Thoracic aorta (tissue), 2 donors: ENCODE measurements around the gene ABTB1. TPM values are rescaled to one million over a fixed set of nuclear protein-coding genes. Genes with fewer than 3 reads are reported as not detected.

Experiments
- ATAC-seq: fragments of 150-250 bp; one replicate; pipeline ENCODE4 v1.8.0; 2017; ENCODE audit warnings: low read depth; ENCODE audit not compliant: insufficient number of reproducible peaks, low FRiP score
- DNase-seq: peaks from one replicate; pipeline ENCODE4 v3.0.0-alpha.2; 2020; ENCODE audit warnings: low spot score
- H3K27ac ChIP-seq, 2 donors: fragments of 200-600 bp; sonication (generic); 1 replicate in 1 of 2; 2 replicates in 1 of 2; pipeline ENCODE4 v1.5.1; 2016; ENCODE audit warnings: mild to moderate bottlenecking in 2 of 2, moderate library complexity in 2 of 2
- H3K27me3 ChIP-seq: fragments of 200-600 bp; sonication (generic); replicated peaks from 2 replicates; pipeline ENCODE4 v1.6.0; 2016; ENCODE audit warnings: mild to moderate bottlenecking; ENCODE audit not compliant: insufficient read depth
- H3K36me3 ChIP-seq: fragments of 200-600 bp; sonication (generic); one replicate; pipeline ENCODE4 v1.5.1; 2016
- H3K4me1 ChIP-seq, 2 donors: fragments of 200-600 bp; sonication (generic); 1 replicate in 1 of 2; 2 replicates in 1 of 2; pipeline versions ENCODE4 v1.5.1 to v1.6.0; 2016; ENCODE audit warnings: low read depth in 2 of 2, mild to moderate bottlenecking in 1 of 2; ENCODE audit not compliant: control insufficient read depth in 1 of 2
- H3K4me3 ChIP-seq: fragments of 200-600 bp; sonication (generic); 2 replicates; pipeline ENCODE4 v1.5.1; 2016; ENCODE audit warnings: mild to moderate bottlenecking
- H3K9me3 ChIP-seq: fragments of 200-600 bp; sonication (generic); 2 replicates; pipeline ENCODE4 v1.5.1; 2016
- total RNA-seq, 2 donors: library from RNA; depleted of rRNA; stranded (reverse); fragments of >200 nt; gene quantifications; one replicate each; pipeline versions ENCODE4 v1.1.0 to v1.2.3, GENCODE V29; 2016
- TF ChIP-seq, protein P1 (sequence below): fragments of 200-600 bp; sonication (generic); IDR thresholded peaks from one replicate; pipeline ENCODE4 v1.5.1; 2019; ENCODE audit warnings: antibody characterized with exemption

ABTB1 gene
- total RNA-seq, 2 donors from 2014 or later, result 71.7 to 78.7 TPM

DNA sequence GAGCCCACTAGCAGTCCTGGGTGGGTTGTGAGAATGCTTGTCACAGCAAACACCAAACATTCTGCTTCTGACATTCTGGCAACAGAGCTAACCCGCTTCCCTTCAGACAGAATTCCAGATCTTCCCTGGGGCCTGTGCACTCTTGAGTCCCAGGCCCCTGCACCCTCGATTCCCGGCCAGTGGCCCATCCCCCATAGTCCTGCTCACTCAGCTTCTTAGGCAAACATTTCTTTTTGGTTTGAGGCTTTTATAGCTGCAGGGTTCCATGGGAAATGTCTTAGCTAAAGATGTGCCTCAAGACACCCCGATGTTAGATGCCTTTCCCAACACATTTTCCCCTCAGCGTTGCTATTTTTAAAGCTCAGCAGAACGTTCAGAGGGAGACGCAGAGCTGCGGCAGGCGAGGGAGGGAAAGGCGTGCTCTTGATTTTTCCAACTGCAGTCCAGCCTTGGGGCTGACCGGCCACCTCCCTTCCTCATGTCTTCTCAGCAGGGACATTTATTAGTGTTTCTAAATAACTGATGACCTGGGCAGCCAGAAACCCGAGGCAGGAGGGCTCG lies 35.2 kb downstream of the ABTB1 start:
- no peaks in the 10 kb centered on the region for H3K9me3 ChIP-seq
- peaks cover 4% of the 10 kb centered on the region for H3K36me3 ChIP-seq
- H3K4me3 ChIP-seq, result no peak overlapping the region
- H3K4me1 ChIP-seq, result peaks cover 12 to 69% of the 10 kb centered on the region in 2 donors
- ATAC-seq, result no peak
- TF ChIP-seq, protein P1, sequence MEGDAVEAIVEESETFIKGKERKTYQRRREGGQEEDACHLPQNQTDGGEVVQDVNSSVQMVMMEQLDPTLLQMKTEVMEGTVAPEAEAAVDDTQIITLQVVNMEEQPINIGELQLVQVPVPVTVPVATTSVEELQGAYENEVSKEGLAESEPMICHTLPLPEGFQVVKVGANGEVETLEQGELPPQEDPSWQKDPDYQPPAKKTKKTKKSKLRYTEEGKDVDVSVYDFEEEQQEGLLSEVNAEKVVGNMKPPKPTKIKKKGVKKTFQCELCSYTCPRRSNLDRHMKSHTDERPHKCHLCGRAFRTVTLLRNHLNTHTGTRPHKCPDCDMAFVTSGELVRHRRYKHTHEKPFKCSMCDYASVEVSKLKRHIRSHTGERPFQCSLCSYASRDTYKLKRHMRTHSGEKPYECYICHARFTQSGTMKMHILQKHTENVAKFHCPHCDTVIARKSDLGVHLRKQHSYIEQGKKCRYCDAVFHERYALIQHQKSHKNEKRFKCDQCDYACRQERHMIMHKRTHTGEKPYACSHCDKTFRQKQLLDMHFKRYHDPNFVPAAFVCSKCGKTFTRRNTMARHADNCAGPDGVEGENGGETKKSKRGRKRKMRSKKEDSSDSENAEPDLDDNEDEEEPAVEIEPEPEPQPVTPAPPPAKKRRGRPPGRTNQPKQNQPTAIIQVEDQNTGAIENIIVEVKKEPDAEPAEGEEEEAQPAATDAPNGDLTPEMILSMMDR, result no peak
- H3K27ac ChIP-seq, result peak overlapping the region in 1 of 2 donors; percentile 27
- DNase-seq, result no peak
- H3K27me3 ChIP-seq, result no peaks in the 10 kb centered on the region

DNA sequence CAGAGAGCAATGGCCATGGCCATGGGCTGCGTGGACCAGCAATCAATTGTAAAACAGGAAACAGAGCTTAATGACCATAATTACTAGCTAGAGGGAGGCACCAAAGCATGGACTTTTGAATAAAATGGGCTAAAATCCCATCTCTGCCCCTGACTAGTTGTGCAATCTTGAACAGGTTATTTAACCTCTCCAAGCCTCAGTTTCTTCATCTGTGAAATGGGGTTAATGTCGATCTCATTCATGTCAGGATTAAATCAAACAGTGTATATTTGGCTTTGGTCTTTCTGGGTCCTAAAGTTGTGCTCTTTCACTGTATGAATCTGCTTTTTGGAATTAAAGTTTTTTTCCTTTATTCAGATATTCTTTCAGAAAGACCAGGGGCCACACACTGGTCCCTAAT lies 36.1 kb downstream of the ABTB1 start:
- peaks cover 4% of the 10 kb centered on the region for H3K36me3 ChIP-seq
- H3K4me1 ChIP-seq, result peaks cover 21 to 74% of the 10 kb centered on the region in 2 donors
- no peak for DNase-seq

DNA sequence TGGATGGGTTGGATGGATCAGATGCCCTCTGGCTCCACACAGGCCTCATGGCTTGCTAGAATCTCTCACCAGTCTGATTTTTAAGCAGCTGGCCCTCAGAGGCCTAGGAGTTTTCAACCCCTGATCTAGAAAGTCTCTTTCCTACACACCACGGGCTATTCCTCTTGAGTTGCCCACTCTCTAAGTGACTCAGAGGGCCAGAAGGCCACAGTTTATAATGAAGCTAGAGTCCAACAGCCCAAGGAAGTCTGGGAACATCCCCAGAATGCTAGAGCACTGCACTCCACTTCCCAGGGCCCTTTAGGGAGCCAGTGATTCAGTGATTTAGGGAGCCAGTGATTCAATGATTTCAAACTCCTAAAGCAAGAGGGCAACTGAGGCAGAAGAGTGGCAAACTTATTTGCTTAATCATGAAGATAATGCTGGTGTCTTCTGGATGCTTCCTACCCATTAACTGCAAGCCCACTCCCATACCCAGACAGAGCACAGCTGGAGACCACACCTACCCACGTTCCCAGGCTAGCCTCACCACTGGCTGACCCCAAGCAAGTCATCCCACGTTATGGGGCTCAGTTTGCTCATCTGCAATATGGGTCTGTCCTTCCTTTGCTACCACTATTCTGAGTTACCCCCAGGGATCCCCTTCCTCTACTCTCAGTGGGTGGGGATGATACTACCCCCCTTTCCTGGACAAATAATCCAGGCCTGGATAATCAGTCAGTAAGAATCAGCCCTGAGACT lies 36.7 kb downstream of the ABTB1 start:
- Histone ChIP-seq H3K36me3 (peaks cover 4% of the 10 kb centered on the region), H3K4me1 (peaks cover 21 to 81% of the 10 kb centered on the region in 2 donors), H3K9me3 (no peaks in the 10 kb centered on the region), H3K27me3 (no peaks in the 10 kb centered on the region), H3K4me3 (no peak overlapping the region), H3K27ac (no peak overlapping the region)
- DNase-seq (no peak), ATAC-seq (no peak)
- TF ChIP-seq, protein P1, result no peak

More for the DNA sequence above, 36.1 kb downstream of the ABTB1 start:
- no peaks in the 10 kb centered on the region for H3K27me3 ChIP-seq
- H3K9me3 ChIP-seq, result no peaks in the 10 kb centered on the region
- no peak for ATAC-seq
- H3K4me3 ChIP-seq, result no peak overlapping the region
- H3K27ac ChIP-seq, result no peak overlapping the region
- TF ChIP-seq, protein P1, result no peak

DNA sequence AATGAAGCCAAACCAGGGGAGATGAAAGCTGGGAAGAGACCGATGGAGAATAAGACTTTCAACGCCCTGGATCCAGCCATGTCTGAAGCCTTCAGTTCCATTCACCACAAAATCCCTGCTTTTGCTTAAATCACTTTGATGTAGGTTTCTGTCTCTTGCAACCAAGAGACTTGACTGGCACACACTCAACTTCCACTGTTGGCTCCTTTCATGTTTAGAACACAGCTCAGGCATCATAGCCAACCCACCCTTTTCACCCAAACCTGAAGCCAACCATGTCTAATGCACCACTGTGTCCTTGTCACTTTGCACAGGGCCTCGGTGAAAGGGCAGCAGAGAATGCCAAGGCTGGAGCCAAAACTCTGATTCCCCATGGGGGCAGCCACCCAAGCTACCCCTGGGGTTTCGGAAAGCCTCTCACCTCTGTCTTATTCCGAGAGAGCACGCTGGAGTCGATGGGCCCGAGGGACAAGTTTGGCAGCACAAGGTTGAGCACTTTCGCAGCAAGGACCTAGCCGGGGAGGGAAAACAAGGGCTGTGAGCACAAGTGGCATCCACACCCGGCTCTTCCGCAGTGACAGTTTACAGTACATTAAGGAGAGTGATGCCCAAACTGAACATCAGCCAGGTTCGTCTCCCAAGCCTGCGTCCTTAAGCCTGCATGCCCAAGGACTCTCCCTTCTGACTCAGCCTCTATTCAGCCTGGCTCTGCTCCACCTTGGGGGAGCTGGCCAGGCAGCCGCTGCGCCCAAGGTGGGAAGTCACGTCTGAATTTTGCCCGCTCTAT lies 37.6 kb downstream of the ABTB1 start:
- Histone ChIP-seq H3K36me3 (no peaks in the 10 kb centered on the region), H3K4me1 (peaks cover 21 to 89% of the 10 kb centered on the region in 2 donors), H3K27me3 (no peaks in the 10 kb centered on the region), H3K9me3 (no peaks in the 10 kb centered on the region), H3K27ac (peak overlapping the region; percentile 7 to 29), H3K4me3 (peak overlapping the region; percentile 41)
- DNase-seq, result no peak
- peak; percentile 30 for ATAC-seq
- TF ChIP-seq, protein P1, result no peak
